GM12878 (cell line): Measurements from ENCODE around the gene AMOTL1. TPM values are rescaled to one million over a fixed set of nuclear protein-coding genes. Genes with fewer than 3 reads are reported as not detected.

Experiments used
- ATAC-seq: fragments of 200-7000 bp; cut with Tn5 transposase; 3 replicates; pipeline ENCODE4 v1.9.1; 2020; ENCODE audit warnings: mild to moderate bottlenecking, moderate library complexity
- BruUV-seq: library from RNA; stranded (reverse); fragments of 400-500 nt; replicated peaks from 2 replicates; lab custom pipeline; 2021; lab: Mats Ljungman, UMichigan
- CTCF ChIA-PET: fragments of 300-600 bp; sonication (Branson Sonifier 250); formaldehyde crosslinking; extraction: SDS; loops from one replicate; lab custom pipeline; 2021; ENCODE audit warnings: inconsistent platforms; lab: Yijun Ruan, JAX
- POLR2A ChIA-PET: fragments of 350-600 bp; formaldehyde crosslinking; extraction: SDS; loops from one replicate; lab custom pipeline; 2021; ENCODE audit warnings: inconsistent platforms; lab: Charles Lee
- RAD21 ChIA-PET: fragments of 300-600 bp; sonication (Branson Sonifier 250); formaldehyde crosslinking; loops from one replicate; lab custom pipeline; 2023; ENCODE audit warnings: antibody characterized with exemption; ENCODE audit not compliant: unreplicated experiment; lab: Charles Lee
- SMC1A ChIA-PET: fragments of 300-600 bp; sonication (Branson Sonifier 250); formaldehyde crosslinking; loops from one replicate; lab custom pipeline; 2023; ENCODE audit not compliant: unreplicated experiment, uncharacterized antibody; lab: Charles Lee
- DNase-seq: peaks from one replicate; pipeline ENCODE4 v3.0.0-alpha.2; 2011; ENCODE audit warnings: low read depth, low spot score
- FAIRE-seq: peaks from 3 replicates; lab custom pipeline; 2011; peaks lifted over from hg19 to GRCh38; lab: Jason Lieb, UNC
- H2AFZ ChIP-seq: 2 replicates; pipeline ENCODE4 v1.6.0; 2011; ENCODE audit warnings: low read depth, low read length, control low read depth; ENCODE audit not compliant: control insufficient read depth
- H3K27ac ChIP-seq: 2 replicates; pipeline ENCODE4 v1.5.1; 2011; ENCODE audit warnings: control low read depth; ENCODE audit not compliant: control insufficient read depth, insufficient read depth
- H3K27me3 ChIP-seq, 2 experiments: replicated peaks in 1 of 2; 2 replicates each; pipeline versions ENCODE4 v1.6.0 to v1.6.1; 2011; ENCODE audit warnings: low read length in 1 of 2; ENCODE audit not compliant: control insufficient read depth in 2 of 2, insufficient read depth in 2 of 2
- H3K36me3 ChIP-seq, 2 experiments: 2 replicates each; pipeline ENCODE4 v1.5.1; 2011; ENCODE audit warnings: low read length in 1 of 2; ENCODE audit not compliant: control insufficient read depth in 2 of 2, insufficient read depth in 2 of 2
- H3K4me1 ChIP-seq: 2 replicates; pipeline ENCODE4 v1.6.1; 2011; ENCODE audit warnings: mild to moderate bottlenecking, low read length, moderate library complexity, mixed read lengths; ENCODE audit not compliant: control insufficient read depth, insufficient read depth
- H3K4me2 ChIP-seq: 2 replicates; pipeline ENCODE4 v1.6.0; 2011; ENCODE audit warnings: control low read depth; ENCODE audit not compliant: control insufficient read depth, insufficient read depth
- H3K4me3 ChIP-seq: fragments of 200-600 bp; sonication (generic); 2 replicates; pipeline ENCODE4 v1.5.1; 2016
- H3K79me2 ChIP-seq: 2 replicates; pipeline ENCODE4 v1.6.0; 2011; ENCODE audit warnings: low read length; ENCODE audit not compliant: control insufficient read depth, insufficient read depth
- H3K9ac ChIP-seq: 2 replicates; pipeline ENCODE4 v1.8.0; 2011; ENCODE audit warnings: low read length, control low read depth, mixed read lengths; ENCODE audit not compliant: control insufficient read depth, insufficient read depth
- H3K9me3 ChIP-seq: replicated peaks from 3 replicates; pipeline ENCODE4 v1.5.1; 2011; ENCODE audit warnings: mild to moderate bottlenecking, low read length; ENCODE audit not compliant: control insufficient read depth, insufficient read depth
- H4K20me1 ChIP-seq: 2 replicates; pipeline ENCODE4 v1.6.0; 2011; ENCODE audit not compliant: control insufficient read depth, insufficient read depth
- ATF7 ChIP-seq: fragments of 450-650 bp; IDR thresholded peaks from 2 replicates; pipeline ENCODE4 v1.6.1; 2016; ENCODE audit warnings: low read depth, mild to moderate bottlenecking
- BACH1 ChIP-seq: fragments of 450-650 bp; IDR thresholded peaks from 2 replicates; pipeline ENCODE4 v1.6.1; 2017; ENCODE audit warnings: mild to moderate bottlenecking, borderline replicate concordance
- DPF2 ChIP-seq: fragments of 450-650 bp; IDR thresholded peaks from 2 replicates; pipeline ENCODE4 v1.6.1; 2017; ENCODE audit warnings: mild to moderate bottlenecking
- FOXM1 ChIP-seq: IDR thresholded peaks from 2 replicates; pipeline ENCODE4 v1.6.1; 2012; ENCODE audit warnings: low read depth, mild to moderate bottlenecking, inconsistent platforms, low read length, moderate library complexity
- JUND ChIP-seq: IDR thresholded peaks from 2 replicates; pipeline ENCODE4 v1.6.1; 2012; ENCODE audit warnings: low read depth, mild to moderate bottlenecking, low read length, improper control_type of control experiment, moderate library complexity
- MTA3 ChIP-seq: IDR thresholded peaks from 2 replicates; pipeline ENCODE4 v1.6.1; 2012; ENCODE audit warnings: low read length, inconsistent platforms, borderline replicate concordance
- MXI1 ChIP-seq: fragments of 150-350 bp; IDR thresholded peaks from 2 replicates; pipeline ENCODE4 v1.6.1; 2011; ENCODE audit warnings: low read depth, mild to moderate bottlenecking, inconsistent platforms, low read length, improper control_type of control experiment
- NBN ChIP-seq: fragments of 450-650 bp; IDR thresholded peaks from 2 replicates; pipeline ENCODE4 v1.6.1; 2016
- PAX5 ChIP-seq: IDR thresholded peaks from 2 replicates; pipeline ENCODE4 v1.6.1; 2011; ENCODE audit warnings: low read depth, low read length, borderline replicate concordance
- REST ChIP-seq: IDR thresholded peaks from 2 replicates; pipeline ENCODE4 v1.6.1; 2012; ENCODE audit warnings: mild to moderate bottlenecking, low read depth, low read length
- SMC3 ChIP-seq: IDR thresholded peaks from 2 replicates; pipeline ENCODE4 v1.6.1; 2011; ENCODE audit warnings: low read length, improper control_type of control experiment, borderline replicate concordance
- SUPT20H ChIP-seq: IDR thresholded peaks from 2 replicates; pipeline ENCODE4 v1.6.1; 2011; ENCODE audit warnings: low read depth, mild to moderate bottlenecking, low read length, moderate library complexity, borderline replicate concordance; ENCODE audit not compliant: control insufficient read depth
- TAF1 ChIP-seq: IDR thresholded peaks from 2 replicates; pipeline ENCODE4 v1.6.1; 2011; ENCODE audit warnings: mild to moderate bottlenecking, low read depth, low read length, borderline replicate concordance
- ZNF217 ChIP-seq: fragments of 450-650 bp; IDR thresholded peaks from 2 replicates; pipeline ENCODE4 v1.6.1; 2017; ENCODE audit warnings: antibody characterized with exemption, mild to moderate bottlenecking
- ZZZ3 ChIP-seq: IDR thresholded peaks from 2 replicates; pipeline ENCODE4 v1.6.1; 2011; ENCODE audit warnings: low read depth; ENCODE audit not compliant: control insufficient read depth, insufficient read length
- WGBS: methylation state at CpG from one replicate; pipeline ENCODE4 v1.1.6; 2016; ENCODE audit warnings: low lambda C conversion rate; ENCODE audit not compliant: insufficient replicate concordance, insufficient coverage; ENCODE audit errors: missing lambda C conversion rate; 5-methylcytosine and 5-hydroxymethylcytosine counted together
- in situ Hi-C: fragments of 300-500 bp; cut with MboI; formaldehyde crosslinking; loops from 9 replicates; pipeline ENCODE4 v1.14.3; 2018; ENCODE audit warnings: mixed read lengths
- intact Hi-C: fragments of 100-400 bp; cut with micrococcal nuclease; formaldehyde crosslinking; loops from one replicate; pipeline ENCODE4 v1.14.2; 2022; ENCODE audit not compliant: unreplicated experiment
- polyA plus RNA-seq, 11 experiments: library from polyadenylated mRNA; depleted of rRNA in 4 of 11; unstranded in 6 of 11; stranded (reverse) in 5 of 11; fragments of >200 nt; fragmentation: Nextera tagmentation in 4 of 11; fragmentation: Illumina TruSeq in 1 of 11; extraction: Ambion mirVana in 4 of 11; extraction: Trizol in 1 of 11; gene quantifications; 1 replicate in 1 of 11; 2 replicates in 10 of 11; pipeline versions ENCODE4 v1.2.1 to v1.2.3, GENCODE V29; 2011 to 2016; ENCODE audit warnings: inconsistent platforms in 2 of 11, missing spikeins in 2 of 11, low read depth in 1 of 11
- total RNA-seq, 4 experiments: library from RNA; depleted of rRNA in 3 of 4; stranded (reverse); fragments of >200 nt in 3 of 4; fragmentation: Illumina TruSeq in 1 of 4; extraction: Trizol in 1 of 4; gene quantifications; 2 replicates each; pipeline versions ENCODE4 v1.2.1 to v1.2.3, GENCODE V29; 2013 to 2021
- TF ChIP-seq, protein P1 (sequence below): fragments of 450-650 bp; IDR thresholded peaks from 2 replicates; pipeline ENCODE4 v1.6.1; 2016; ENCODE audit warnings: mild to moderate bottlenecking
- TF ChIP-seq, protein P2 (sequence below): IDR thresholded peaks from 2 replicates; pipeline ENCODE4 v1.6.1; 2011; ENCODE audit warnings: low read depth, mild to moderate bottlenecking, low read length, moderate library complexity, borderline replicate concordance; ENCODE audit errors: extremely low read depth

AMOTL1 gene
- total and polyA plus RNA-seq, 10 of the 15 experiments (the other 5 are each of a cell fraction or from before 2014, with no cell fraction given): under 0.01 to 0.41 (median 0.01) TPM; not detected in 7

DNA sequence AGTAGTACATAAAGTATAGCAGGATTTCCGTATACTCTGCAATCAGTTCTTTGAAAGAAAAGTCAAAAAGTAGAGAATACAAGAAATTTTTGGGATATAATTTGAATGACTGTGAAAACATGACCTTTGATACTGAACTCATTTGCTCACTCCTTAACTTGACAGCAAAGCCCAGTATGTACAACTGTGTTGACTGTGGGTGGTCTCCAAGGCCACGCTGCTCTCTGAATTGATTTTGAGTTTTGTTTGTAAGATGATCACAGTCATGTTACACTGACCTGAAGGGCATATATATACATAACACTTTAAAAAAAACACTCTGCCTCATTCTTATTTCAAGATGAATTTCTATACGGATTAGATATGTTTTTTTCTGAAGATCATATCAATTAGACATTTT lies 9.5 kb upstream of the AMOTL1 start:
- SMC1A ChIA-PET: no interaction called here
- TF ChIP-seq BACH1 (no peak), ZNF217 (no peak), REST (no peak), SMC3 (no peak), TAF1 (no peak), MXI1 (no peak), PAX5 (no peak), MTA3 (no peak), DPF2 (no peak), JUND (no peak), SUPT20H (no peak), ZZZ3 (no peak), ATF7 (no peak), NBN (no peak), FOXM1 (no peak)
- TF ChIP-seq, protein P1, sequence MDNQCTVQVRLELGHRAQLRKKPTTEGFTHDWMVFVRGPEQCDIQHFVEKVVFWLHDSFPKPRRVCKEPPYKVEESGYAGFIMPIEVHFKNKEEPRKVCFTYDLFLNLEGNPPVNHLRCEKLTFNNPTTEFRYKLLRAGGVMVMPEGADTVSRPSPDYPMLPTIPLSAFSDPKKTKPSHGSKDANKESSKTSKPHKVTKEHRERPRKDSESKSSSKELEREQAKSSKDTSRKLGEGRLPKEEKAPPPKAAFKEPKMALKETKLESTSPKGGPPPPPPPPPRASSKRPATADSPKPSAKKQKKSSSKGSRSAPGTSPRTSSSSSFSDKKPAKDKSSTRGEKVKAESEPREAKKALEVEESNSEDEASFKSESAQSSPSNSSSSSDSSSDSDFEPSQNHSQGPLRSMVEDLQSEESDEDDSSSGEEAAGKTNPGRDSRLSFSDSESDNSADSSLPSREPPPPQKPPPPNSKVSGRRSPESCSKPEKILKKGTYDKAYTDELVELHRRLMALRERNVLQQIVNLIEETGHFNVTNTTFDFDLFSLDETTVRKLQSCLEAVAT: no peak
- TF ChIP-seq, protein P2, sequence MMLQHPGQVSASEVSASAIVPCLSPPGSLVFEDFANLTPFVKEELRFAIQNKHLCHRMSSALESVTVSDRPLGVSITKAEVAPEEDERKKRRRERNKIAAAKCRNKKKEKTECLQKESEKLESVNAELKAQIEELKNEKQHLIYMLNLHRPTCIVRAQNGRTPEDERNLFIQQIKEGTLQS: no peak
- intact Hi-C loops: loop anchor here (10.0 kb wide), 1 partner anchor 244 kb away; the partner anchor contains the start of gene C11orf97
- H4K20me1 ChIP-seq: no peaks in the 10 kb centered on the region
- H3K36me3 ChIP-seq: no peaks in the 10 kb centered on the region
- no peak for ATAC-seq
- WGBS: 6% methylated on average over 3 of the region's 3 CpGs
- H3K4me1 ChIP-seq: no peaks in the 10 kb centered on the region
- no peak for FAIRE-seq
- RAD21 ChIA-PET: interaction anchor here (0.7 to 1.2 kb wide), 3 partner anchors 148 to 1807 kb away, joined by 3 to 4 read pairs (median 3); no protein-coding TSS in a partner anchor
- CTCF ChIA-PET: interaction anchor here (1.1 to 1.7 kb wide), 3 partner anchors 23 to 136 kb away, joined by 3 to 5 read pairs (median 4); no protein-coding TSS in a partner anchor
- in situ Hi-C loops: no loop called here
- no peak overlapping the region for H2AFZ ChIP-seq
- no peak overlapping the region for H3K9ac ChIP-seq
- no peak overlapping the region for H3K27ac ChIP-seq
- no TSS peak for BruUV-seq
- no peaks in the 10 kb centered on the region for H3K79me2 ChIP-seq
- H3K4me2 ChIP-seq: no peak overlapping the region
- H3K27me3 ChIP-seq: peaks cover 0 to 2% of the 10 kb centered on the region in 2 experiments; a peak in 1 of 4 replicates
- no peak for DNase-seq
- no peak overlapping the region for H3K4me3 ChIP-seq
- POLR2A ChIA-PET: no interaction called here
- no peaks in the 10 kb centered on the region for H3K9me3 ChIP-seq
